Measurements from ENCODE around the gene ANTXR1. TPM values are rescaled to one million over a fixed set of nuclear protein-coding genes. Genes with fewer than 3 reads are reported as not detected.

Gene ANTXR1
- total RNA-seq, 1 donor from 2014 or later = 87.8 TPM

GRCh38 chr2:69097148-69097610 is 84.2 kb downstream of the ANTXR1 start:
- no peak for DNase-seq (ENCODE audit: low spot score)

GRCh38 chr2:69097891-69098655 is 85.1 kb downstream of the ANTXR1 start:
- no peak for DNase-seq (ENCODE audit: low spot score)

- no peak for DNase-seq (ENCODE audit: low spot score)
Measured at GRCh38 chr2:69099541-69099940, 86.6 kb downstream of the ANTXR1 start.

- no peak for DNase-seq (ENCODE audit: low spot score)
Measured at GRCh38 chr2:69100220-69100723, 87.3 kb downstream of the ANTXR1 start.

- no peak for DNase-seq (ENCODE audit: low spot score)
Measured at GRCh38 chr2:69102041-69102593, 89.1 kb downstream of the ANTXR1 start.

- DNase-seq (ENCODE audit: low spot score) = no peak
Measured at GRCh38 chr2:69103419-69103818, 90.4 kb downstream of the ANTXR1 start.

GRCh38 chr2:69104261-69104660 is 91.3 kb downstream of the ANTXR1 start:
- DNase-seq (ENCODE audit: low spot score) = no peak

DNA sequence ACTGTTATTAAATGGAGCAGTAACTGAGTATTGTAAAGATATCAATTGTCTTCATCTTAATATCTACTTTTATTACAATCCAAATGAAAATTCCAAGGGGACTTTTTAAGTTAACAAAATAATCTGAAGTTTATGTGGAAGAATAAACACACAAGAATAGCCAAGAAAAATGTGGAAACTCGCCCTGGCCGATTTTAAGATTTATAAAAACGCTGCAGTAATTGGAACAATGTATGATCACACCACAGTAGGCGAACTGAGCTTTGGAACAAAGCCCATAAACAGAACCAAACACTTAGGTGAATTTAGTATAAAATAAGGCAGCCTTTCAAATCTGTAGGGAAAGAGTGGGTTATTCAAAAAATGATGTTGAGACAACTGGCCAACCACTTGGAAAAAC is 96.3 kb downstream of the ANTXR1 start:
- no peak for DNase-seq (ENCODE audit: low spot score)

DNA sequence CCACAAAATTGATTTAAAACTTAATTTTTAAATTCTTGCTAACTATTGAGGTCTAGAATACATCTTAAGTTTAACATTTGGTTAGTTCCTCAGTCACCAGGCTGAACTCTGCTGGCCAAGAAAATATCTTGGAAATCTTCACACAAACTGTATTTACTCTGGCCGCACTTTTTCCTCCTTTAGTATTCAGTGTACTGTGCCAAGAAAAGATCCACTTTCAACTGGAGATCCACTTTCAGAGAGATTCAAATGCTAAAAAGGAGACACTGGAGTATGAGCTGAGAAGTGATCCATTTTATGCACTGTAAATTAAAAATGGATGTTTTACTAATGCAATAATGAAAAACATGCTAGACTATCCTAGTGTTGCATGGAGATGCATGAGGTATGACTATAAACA is 98.1 kb downstream of the ANTXR1 start:
- DNase-seq (ENCODE audit: low spot score) = no peak

DNA sequence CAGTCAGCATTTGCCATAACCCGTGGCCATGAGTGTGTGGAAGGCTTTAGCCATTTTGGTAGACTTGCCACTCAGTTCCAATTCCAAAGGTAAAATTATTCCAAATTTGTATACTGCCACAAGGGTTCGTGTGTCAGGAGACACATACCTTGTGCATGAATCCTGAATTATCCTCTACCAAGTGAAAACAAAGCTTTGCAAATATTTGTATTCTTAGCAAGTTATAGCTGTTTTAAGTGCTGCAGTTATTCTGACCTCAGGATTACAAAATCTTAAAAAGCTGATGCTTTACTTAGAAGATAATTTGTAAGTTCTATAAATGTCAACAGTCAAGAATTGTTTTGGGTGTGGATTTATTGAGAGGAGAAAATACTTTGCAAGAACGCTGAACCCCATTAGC is 100.6 kb downstream of the ANTXR1 start:
- no peak for DNase-seq (ENCODE audit: low spot score)

DNA sequence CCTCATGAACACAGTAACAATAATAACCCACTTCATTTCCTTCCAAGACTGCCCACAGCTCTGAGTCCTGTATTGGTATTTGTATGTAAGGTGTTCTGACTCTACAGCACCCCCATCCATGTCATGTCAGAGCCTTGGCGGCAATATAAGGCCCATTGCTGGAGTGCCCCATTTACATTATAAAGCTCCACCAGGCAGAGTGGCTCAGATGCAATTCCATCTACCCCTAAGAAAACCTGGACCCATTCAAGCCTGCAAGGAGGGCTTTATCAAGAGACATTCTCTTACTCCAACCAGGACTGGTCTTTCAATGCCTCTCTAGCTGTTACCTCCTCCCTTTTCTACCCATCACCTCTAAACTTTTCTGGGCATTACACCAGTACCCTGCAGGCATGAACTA is 101.6 kb downstream of the ANTXR1 start:
- DNase-seq (ENCODE audit: low spot score) = no peak

DNA sequence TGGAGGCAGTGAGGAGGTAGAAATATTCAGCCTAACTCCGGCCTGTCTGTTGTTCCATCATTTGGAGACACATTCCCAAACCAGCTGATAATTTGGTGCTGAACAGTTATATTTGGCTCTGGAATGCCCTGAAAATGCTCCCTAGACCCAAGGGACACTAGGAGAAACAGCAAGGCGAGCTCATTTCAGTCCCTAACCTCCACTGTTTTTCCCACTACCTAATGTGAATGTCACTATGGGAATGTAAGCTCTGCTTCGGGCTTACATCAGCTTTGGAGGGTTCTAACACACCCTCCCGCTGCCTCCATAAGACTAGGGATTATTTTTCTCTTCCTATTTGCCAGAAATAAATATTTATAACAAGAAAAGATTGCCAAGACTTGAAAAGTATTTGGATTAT is 103.5 kb downstream of the ANTXR1 start:
- no peak for DNase-seq (ENCODE audit: low spot score)

DNA sequence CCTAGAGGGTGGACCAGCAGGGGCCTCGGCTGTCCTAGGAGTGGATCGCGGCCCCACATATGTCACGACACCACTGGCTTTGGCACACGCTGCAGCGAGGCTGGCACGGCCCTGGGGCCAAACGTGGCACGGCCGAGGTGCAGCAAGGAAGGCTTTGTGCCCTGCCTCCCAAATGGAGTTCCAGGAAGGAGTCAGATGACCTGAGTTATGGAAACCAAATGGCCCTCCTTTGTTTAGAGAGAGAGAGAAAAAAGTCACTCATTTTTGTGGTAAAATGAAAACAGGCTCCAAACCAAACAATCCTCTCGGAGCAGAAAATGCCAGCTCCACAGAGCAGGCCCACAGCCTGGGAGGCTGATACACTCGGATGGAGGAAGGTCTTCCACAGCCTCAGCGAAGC is 105.6 kb downstream of the ANTXR1 start:
- no peak for DNase-seq (ENCODE audit: low spot score)

DNA sequence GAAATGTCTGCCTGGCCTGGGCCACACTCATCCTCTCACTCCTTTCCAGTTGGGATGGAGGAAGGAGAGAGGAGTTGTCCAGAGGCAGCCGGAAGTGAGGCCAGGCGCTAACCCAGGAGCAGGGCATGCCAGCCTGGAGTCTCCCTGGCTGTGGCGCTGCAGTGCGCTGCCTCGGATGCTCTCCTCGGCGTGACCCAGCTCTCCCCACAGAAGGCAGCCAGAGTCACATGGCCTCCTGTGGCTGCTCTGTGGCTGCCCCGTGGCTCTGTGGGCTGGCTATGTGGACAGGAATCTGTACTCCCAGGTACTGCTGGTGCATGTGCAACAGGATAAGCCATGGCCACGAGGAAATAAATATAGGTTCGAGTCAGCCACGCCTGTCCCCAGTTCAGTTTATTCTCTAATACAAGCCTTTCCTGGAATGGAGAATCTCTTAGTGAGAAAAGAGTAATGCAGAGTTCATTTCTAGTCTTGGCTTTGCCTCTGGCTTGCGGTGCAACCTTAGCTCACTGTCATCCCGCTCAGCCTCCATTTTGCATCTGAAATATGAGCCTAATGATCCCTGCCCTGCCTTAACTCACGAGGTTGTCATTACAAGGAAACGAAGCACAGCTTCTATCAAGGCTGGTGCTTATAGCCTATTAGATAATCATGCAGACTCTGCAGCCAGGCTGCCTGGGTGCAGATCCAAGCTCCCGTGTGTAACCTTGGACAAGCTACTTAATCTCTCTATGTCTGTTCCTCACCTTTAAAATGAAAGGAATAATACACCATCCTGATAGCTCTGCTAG is 106.3 kb downstream of the ANTXR1 start:
- no peak for DNase-seq (ENCODE audit: low spot score)

- DNase-seq (ENCODE audit: low spot score) = no peak
Measured at GRCh38 chr2:69122271-69122670, 109.3 kb downstream of the ANTXR1 start.

GRCh38 chr2:69123182-69123581 is 110.2 kb downstream of the ANTXR1 start:
- no peak for DNase-seq (ENCODE audit: low spot score)

DNA sequence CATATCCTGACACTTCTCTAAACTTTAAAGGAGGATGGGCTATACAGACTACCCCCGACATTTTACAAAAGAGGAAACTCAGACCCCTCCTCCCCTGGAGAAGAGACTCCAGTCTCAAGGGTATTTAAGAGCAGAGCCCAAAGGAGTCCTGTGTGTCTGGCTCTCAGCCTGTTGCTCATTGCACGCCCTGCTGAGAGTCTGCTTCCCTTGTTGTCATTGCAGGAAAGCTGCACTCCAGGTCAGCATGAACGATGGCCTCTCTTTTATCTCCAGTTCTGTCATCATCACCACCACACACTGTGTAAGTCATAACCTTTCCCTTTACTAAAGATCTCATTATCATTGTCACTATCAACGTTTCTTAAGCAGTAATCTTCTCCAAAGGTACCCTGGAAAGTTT is 111.4 kb downstream of the ANTXR1 start:
- no peak for DNase-seq (ENCODE audit: low spot score)

GRCh38 chr2:69125816-69126215 is 112.8 kb downstream of the ANTXR1 start:
- no peak for DNase-seq (ENCODE audit: low spot score)

DNA sequence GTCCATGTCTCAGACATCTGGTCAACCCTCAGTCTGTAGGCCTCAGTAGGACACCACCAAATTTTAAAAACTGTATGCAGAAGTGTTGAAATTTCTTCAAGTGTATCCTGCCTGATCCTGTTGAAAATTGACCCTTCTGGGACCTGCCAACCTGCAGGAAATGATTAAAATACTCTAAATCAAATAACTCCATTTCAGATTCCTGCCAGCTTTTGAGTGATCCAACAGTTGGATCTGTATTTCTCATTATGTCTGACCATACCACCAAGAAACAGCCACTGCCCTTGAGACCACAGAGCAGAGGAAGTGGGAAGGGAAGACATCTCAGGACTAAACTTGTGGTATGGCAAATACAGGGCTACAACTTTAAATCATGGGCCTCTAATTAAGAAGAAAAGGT is 113.4 kb downstream of the ANTXR1 start:
- DNase-seq (ENCODE audit: low spot score) = no peak

DNA sequence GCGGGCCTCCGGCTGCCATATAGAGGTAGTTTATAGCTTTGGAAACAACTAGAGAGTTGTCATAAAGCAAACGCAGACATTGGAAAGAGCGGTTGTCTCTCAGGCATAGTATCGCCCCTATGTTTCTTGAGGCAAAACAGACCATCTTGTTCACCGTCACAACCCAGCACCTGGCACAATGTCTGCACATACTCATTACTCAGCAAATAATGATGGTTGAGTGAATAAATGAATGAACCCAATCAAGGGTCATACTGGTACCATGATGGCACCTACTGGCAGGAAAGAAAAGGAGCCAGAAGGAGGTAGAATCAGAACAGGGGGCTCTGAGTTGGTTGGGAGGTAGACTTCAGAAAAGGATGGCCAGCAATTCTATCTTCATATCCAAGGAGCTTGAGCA is 118.5 kb downstream of the ANTXR1 start:
- DNase-seq (ENCODE audit: low spot score) = no peak

DNA sequence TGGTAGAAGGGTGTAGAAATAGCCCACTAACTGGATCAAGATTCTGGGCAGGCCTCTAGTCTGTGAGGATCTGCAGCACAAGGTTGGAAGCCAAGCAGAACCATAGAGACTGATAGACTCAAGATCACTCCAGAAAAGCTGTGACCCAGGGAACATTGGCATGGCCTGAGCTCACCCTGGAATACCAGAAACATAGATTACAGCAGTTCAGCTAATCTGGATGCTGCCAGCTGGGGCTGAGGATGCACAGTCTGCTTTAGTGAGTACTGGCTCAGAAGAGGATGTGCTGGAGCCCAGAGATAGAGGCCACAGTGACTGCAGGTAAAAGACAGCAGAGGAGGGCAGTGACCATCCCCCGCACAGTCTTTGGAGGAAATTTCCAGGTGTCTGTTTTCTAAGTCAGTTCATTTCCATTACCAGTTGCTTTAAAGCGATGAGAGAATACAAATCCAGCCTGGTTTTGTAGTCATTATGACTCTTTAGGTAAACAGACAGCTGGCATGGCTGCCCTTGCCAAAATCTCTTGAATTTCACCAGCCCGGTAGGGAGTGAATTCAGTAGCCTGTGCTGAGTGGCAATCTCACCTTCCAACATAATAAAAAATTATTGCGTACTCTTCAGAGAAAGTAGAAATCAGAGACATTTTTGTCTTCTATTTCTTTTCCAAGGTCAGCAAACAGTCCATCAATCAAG is 119.2 kb downstream of the ANTXR1 start:
- no peak for DNase-seq (ENCODE audit: low spot score)

DNA sequence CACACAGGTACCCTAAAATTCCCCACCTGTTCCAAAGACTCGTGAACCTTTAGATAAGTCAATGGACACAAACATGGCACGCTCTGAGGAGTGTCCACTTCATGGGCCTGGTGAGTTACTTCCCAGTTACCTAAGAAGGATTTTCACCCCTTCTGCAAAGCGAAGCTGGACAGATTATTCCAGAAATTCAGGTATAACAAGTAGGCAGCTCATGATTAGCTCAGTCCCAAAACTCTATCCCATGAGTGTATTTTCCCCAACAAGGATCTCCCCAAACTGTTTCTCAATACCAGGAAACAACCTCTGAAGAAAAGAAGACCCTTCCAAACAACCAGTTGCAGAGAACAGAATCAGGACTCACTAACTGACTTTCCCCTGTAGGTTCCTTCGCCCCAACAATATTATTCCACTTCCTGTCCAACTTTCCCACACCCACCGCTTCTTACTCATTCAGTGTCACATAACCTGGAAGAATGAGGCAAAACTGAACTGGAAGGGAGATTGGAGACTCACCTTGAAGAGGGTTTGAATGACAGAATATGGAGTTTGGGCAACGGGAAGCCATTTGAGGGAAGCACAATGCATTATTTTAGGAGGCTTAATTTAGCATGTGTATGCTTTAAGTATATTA is 120.1 kb downstream of the ANTXR1 start:
- DNase-seq (ENCODE audit: low spot score) = no peak

Measured in ureter (tissue), 1 donor.